ENCODE results near the gene DCDC2B. TPM values are rescaled to one million over a fixed set of nuclear protein-coding genes. Genes with fewer than 3 reads are reported as not detected.

The DCDC2B gene
- total RNA-seq, 2 donors from 2014 or later, result not detected

DNA sequence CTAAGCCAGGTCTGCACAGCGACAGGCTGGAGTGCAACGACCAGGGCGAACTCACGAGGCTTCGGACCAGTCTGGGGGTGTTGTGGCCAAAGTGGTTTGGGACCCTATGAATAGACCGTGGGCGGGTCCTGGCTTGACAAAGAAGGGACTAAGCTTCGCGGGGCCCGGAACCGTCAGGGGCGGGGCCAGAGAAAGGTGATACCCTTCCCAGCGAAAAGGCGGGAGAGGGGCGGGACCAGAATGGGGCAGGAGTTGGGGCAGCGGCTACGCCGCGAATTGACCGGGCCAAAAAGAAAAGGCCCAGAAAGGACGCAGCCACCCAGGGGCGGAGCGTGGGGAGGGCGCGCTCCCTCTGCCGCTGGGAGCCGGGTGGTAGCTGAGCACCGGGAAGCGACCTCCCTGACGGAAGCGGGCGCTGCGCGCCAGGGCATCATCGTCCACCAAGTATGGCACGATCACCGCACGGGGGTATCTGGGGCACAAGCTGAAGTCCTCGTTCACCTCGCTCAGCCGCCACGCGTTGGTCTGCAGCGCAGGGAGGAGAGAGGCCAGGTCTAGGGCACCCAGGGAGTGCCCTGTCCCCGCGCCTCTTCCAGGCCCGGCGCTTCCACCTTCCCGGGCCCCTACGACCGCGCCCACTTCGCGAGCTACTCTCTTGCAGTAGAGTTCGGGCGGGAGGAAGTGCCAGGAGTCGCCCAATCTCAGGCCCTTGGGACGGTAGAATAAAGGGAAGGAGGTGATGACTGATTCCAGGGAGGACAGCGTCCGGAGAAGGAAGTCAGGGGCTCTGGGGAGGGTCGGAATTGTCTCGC is 31.5 kb downstream of the DCDC2B start:
- Mint-ChIP-seq H3K4me3 (peak overlapping the region; percentile 72), H3K9me3 (no peaks in the 10 kb centered on the region), H3K4me1 (peaks cover 12% of the 10 kb centered on the region), H3K27ac (peak overlapping the region; percentile 80), H3K27me3 (ENCODE audit: insufficient read depth) (peaks cover 19% of the 10 kb centered on the region), H3K36me3 (ENCODE audit: low read depth) (peaks cover 3% of the 10 kb centered on the region)
- H3K9ac ChIP-seq (ENCODE audit: extremely low read depth, low read length, poor library complexity, severe bottlenecking), result peak overlapping the region; percentile 53
- peak overlapping the region; percentile 93 for H3K4me3 ChIP-seq (ENCODE audit: low read length)
- H3K27me3 ChIP-seq (ENCODE audit: control insufficient read depth, insufficient read depth, low read length, poor library complexity, severe bottlenecking), result no peaks in the 10 kb centered on the region
- peak; percentile 97 for DNase-seq
- no peaks in the 10 kb centered on the region for H3K36me3 ChIP-seq (ENCODE audit: control insufficient read depth, insufficient read depth, low read length)
- no peaks in the 10 kb centered on the region for H3K9me3 ChIP-seq (ENCODE audit: control insufficient read depth, low read length)
- H3K27ac ChIP-seq (ENCODE audit: low read depth, low read length), result peak overlapping the region; percentile 53
- WGBS, 2 experiments (ENCODE audit: insufficient coverage in 1 of 2, insufficient read length in 1 of 2), result 0 to 2% methylated on average over 25 to 62 of the region's 62 CpGs
- TF ChIP-seq, protein P1, sequence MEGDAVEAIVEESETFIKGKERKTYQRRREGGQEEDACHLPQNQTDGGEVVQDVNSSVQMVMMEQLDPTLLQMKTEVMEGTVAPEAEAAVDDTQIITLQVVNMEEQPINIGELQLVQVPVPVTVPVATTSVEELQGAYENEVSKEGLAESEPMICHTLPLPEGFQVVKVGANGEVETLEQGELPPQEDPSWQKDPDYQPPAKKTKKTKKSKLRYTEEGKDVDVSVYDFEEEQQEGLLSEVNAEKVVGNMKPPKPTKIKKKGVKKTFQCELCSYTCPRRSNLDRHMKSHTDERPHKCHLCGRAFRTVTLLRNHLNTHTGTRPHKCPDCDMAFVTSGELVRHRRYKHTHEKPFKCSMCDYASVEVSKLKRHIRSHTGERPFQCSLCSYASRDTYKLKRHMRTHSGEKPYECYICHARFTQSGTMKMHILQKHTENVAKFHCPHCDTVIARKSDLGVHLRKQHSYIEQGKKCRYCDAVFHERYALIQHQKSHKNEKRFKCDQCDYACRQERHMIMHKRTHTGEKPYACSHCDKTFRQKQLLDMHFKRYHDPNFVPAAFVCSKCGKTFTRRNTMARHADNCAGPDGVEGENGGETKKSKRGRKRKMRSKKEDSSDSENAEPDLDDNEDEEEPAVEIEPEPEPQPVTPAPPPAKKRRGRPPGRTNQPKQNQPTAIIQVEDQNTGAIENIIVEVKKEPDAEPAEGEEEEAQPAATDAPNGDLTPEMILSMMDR (conservative IDR thresholded peaks at IDR 0.05), result peak; percentile 45
- no peaks in the 10 kb centered on the region for H3K4me1 ChIP-seq (ENCODE audit: control insufficient read depth, insufficient read depth, low read length)

DNA sequence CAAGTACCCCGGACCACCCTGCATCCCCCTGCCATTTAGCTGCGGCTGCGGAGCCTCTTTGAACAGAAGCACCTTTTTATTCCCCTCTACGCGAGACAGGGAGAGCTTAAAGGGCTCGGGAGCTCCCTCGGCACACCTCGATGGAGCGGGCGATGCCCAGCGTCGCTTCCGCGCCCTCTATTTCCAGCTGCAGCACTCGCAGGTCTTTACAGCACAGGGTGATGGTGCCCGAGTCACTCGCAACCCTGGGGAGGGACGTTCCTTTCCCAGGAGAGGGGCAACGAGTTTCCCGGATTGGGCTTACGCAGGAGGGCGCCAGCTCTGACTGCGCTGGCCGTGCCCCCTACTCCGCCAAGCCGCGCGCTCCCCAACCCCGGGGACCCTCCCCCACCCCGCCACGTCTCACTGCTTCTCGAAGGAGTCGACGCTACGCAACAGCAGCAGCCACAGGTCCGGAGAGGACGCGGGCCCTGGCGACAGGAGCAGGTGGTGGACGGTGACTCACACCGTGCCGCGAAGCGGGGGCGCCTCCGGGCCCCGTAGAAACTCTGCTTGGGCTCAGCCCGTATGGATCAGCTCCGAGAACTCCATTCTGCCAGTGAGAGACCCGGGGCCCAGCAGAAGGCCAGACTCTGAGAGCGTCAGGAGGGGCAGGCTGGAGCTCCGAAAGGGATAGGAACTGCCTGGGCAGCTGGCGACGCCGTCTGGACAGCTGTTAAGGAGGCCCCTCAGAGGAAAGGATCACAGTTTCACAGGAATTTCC is 32.3 kb downstream of the DCDC2B start:
- Histone ChIP-seq H3K4me1 (ENCODE audit: control insufficient read depth, insufficient read depth, low read length) (no peaks in the 10 kb centered on the region), H3K4me3 (ENCODE audit: low read length) (peak overlapping the region; percentile 93), H3K27me3 (ENCODE audit: control insufficient read depth, insufficient read depth, low read length, poor library complexity, severe bottlenecking) (no peaks in the 10 kb centered on the region), H3K9ac (ENCODE audit: extremely low read depth, low read length, poor library complexity, severe bottlenecking) (peak overlapping the region; percentile 53), H3K9me3 (ENCODE audit: control insufficient read depth, low read length) (no peaks in the 10 kb centered on the region), H3K36me3 (ENCODE audit: control insufficient read depth, insufficient read depth, low read length) (no peaks in the 10 kb centered on the region), H3K27ac (ENCODE audit: low read depth, low read length) (no peak overlapping the region)
- Mint-ChIP-seq H3K27me3 (ENCODE audit: insufficient read depth) (peaks cover 19% of the 10 kb centered on the region), H3K4me1 (peaks cover 12% of the 10 kb centered on the region), H3K27ac (peak overlapping the region; percentile 80), H3K4me3 (peak overlapping the region; percentile 72), H3K36me3 (ENCODE audit: low read depth) (peaks cover under 1% of the 10 kb centered on the region), H3K9me3 (no peaks in the 10 kb centered on the region)
- peak; percentile 87 for DNase-seq
- TF ChIP-seq, protein P1 (conservative IDR thresholded peaks at IDR 0.05), result no peak
- WGBS, 2 experiments (ENCODE audit: insufficient coverage in 1 of 2, insufficient read length in 1 of 2), result 2% methylated on average over 26 to 55 of the region's 55 CpGs

DNA sequence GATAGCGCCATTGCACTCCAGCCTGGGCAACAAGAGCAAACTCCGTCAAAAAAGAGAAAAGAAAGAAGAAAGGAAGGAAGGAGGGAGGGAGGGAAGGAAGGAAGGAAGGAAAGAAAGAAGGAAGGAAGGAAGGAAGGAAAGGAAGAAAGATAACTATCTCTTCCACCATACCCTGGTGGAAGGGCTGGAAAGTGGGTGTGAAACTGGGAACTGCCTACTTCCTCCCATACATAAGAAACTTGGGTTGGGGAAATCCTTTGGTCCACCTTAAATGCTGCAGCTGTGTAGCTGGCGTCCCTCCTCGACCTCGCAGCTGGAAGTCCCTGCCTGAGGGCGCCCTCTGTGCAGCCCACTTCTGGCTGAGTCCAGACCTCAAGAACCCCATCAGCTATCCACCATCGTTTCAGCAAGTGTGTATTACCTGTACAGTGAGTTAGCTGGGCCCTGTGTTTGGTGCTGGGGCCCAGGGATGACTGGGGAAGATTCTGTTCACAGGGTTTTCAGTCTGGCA is 33.5 kb downstream of the DCDC2B start:
- H3K9me3 Mint-ChIP-seq, result no peaks in the 10 kb centered on the region
- TF ChIP-seq, protein P1 (conservative IDR thresholded peaks at IDR 0.05), result no peak

More for the DNA sequence above, 33.5 kb downstream of the DCDC2B start:
- Histone ChIP-seq H3K27me3 (ENCODE audit: control insufficient read depth, insufficient read depth, low read length, poor library complexity, severe bottlenecking) (no peaks in the 10 kb centered on the region), H3K9me3 (ENCODE audit: control insufficient read depth, low read length) (no peaks in the 10 kb centered on the region), H3K4me1 (ENCODE audit: control insufficient read depth, insufficient read depth, low read length) (no peaks in the 10 kb centered on the region), H3K4me3 (ENCODE audit: low read length) (no peak overlapping the region), H3K36me3 (ENCODE audit: control insufficient read depth, insufficient read depth, low read length) (no peaks in the 10 kb centered on the region), H3K27ac (ENCODE audit: low read depth, low read length) (no peak overlapping the region), H3K9ac (ENCODE audit: extremely low read depth, low read length, poor library complexity, severe bottlenecking) (no peak overlapping the region)
- H3K27ac Mint-ChIP-seq, result no peak overlapping the region
- DNase-seq, result peak; percentile 60
- 61 to 63% methylated on average over 6 to 7 of the region's 7 CpGs for WGBS, 2 experiments (ENCODE audit: insufficient coverage in 1 of 2, insufficient read length in 1 of 2)
- H3K27me3 Mint-ChIP-seq (ENCODE audit: insufficient read depth), result peaks cover 19% of the 10 kb centered on the region
- peaks cover 12% of the 10 kb centered on the region for H3K4me1 Mint-ChIP-seq
- H3K4me3 Mint-ChIP-seq, result peak overlapping the region; percentile 7
- H3K36me3 Mint-ChIP-seq (ENCODE audit: low read depth), result no peaks in the 10 kb centered on the region

All from endodermal cell (in vitro differentiated cells).